ENCODE measurements around the gene LRRC4C.

LRRC4C gene

GRCh38 chr11:40095446-40095845, 1364.0 kb downstream of the LRRC4C start:
- DNase-seq (ENCODE audit: low read depth): no peak
- H3K4me3 ChIP-seq (ENCODE audit: low read length): no peak overlapping the region
- no peak for TF ChIP-seq CTCF (conservative IDR thresholded peaks at IDR 0.05; ENCODE audit: low read length)

- no peak overlapping the region for H3K4me3 ChIP-seq (ENCODE audit: low read length)
- no peak for TF ChIP-seq CTCF (conservative IDR thresholded peaks at IDR 0.05; ENCODE audit: low read length)
- no peak for DNase-seq (ENCODE audit: low read depth)
Measured at GRCh38 chr11:40094954-40095353, 1364.5 kb downstream of the LRRC4C start.

GRCh38 chr11:40080434-40080833, 1379.0 kb downstream of the LRRC4C start:
- TF ChIP-seq CTCF (conservative IDR thresholded peaks at IDR 0.05; ENCODE audit: low read length): no peak
- DNase-seq (ENCODE audit: low read depth): no peak
- H3K4me3 ChIP-seq (ENCODE audit: low read length): no peak overlapping the region

Data from AG10803 (cell line).